Right renal cortex interstitium (tissue), 3 donors: ENCODE results near the gene KLHL18. TPM values are rescaled to one million over a fixed set of nuclear protein-coding genes. Genes with fewer than 3 reads are reported as not detected.
"Not testable (repeated sequence)": the region's sequence is repeated elsewhere in the genome, so short reads cannot be mapped to it uniquely, and the experiment has no call there.

Source experiments
- DNase-seq, 3 donors: peaks; one replicate each; pipeline ENCODE4 v3.0.0-alpha.2; 2013; ENCODE audit warnings: low read depth in 3 of 3, low spot score in 2 of 3
- polyA plus RNA-seq, 3 donors: library from polyadenylated mRNA; unstranded; fragments of 120-200 nt; gene quantifications; one replicate each; pipeline ENCODE4 v1.2.1, GENCODE V29; 2013; ENCODE audit not compliant: insufficient read length in 3 of 3

KLHL18 gene
- polyA plus RNA-seq, 3 donors: 12.1 to 12.5 (median 12.2) TPM

DNA sequence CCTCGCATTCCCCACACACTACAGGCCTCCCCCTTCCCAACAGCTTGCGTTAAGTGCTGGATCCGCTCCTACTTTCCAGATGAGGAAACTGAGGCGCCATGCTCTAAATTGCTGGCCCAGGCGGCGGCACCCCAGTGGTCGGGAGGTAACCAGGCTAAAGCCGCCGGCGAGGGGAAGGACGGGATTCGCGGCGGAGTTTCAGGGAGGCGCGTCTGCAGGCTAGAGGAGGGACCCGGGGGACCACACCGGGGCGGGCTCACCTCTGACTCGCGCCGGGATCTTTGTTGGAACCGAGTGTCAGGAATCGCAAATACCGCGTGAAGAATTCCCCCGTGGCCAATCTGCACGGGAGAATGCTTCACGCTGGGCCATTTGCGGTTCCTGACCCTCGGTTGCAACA lies 73.5 kb downstream of the KLHL18 start:
- no peak for DNase-seq

DNA sequence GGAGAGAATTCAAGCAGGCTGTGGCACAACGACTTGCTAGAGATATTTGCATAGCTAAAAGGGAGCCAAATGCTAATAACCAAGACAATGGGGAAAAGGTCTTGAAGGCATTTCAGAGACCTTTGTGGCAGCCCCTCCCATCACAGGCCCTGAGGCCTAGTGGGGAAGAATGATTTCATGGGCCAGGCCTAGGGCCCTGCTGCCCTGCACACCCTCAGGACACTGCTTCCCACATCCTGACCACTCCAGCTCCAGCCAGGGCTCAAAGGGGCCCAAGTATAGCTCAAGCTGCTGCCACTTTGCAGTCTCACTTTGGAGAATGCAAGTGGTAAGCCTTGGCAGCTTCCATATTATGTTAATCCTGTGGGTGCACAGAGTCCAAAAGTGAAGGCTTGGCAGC lies 76.6 kb downstream of the KLHL18 start:
- no peak for DNase-seq

DNA sequence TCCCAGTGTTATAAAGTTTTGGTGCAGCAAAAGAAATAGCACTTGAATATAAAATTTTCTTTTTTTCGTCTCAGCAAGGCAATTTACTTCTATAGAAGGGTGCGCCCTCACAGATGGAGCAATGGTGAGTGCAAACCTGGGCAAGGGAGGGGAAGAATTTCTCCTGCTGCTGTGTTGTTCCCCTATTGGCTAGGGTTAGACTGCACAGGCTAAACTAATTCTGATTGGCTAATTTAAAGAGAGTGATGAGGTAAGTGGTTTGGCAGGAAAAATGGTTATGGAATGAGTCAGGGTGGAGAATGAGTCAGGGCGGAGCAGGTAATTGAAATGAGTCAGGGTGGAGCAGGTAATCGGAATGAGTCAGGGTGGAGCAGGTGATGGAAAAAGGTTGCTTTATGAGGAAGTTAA lies 77.4 kb downstream of the KLHL18 start:
- not testable (repeated sequence) for DNase-seq

DNA sequence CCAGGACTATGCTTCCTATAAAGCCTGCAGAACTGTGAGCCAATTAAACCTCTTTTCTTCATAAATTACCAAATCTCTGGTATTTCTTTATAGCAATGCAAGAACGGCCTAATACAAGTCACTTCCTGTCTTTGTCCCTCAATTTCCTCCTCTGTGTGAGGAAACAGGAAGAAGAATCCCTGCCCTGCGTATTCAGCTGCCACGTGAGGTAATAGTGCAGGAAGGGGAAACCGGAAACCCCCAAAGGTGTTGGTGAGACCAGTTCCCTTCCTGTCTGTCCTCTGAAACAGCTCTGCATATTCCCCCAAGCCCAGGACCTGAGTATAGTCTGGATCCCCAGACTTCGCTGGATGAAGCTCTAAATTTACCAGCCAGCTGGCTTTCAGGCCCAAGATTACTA lies 80.0 kb downstream of the KLHL18 start:
- DNase-seq: no peak

DNA sequence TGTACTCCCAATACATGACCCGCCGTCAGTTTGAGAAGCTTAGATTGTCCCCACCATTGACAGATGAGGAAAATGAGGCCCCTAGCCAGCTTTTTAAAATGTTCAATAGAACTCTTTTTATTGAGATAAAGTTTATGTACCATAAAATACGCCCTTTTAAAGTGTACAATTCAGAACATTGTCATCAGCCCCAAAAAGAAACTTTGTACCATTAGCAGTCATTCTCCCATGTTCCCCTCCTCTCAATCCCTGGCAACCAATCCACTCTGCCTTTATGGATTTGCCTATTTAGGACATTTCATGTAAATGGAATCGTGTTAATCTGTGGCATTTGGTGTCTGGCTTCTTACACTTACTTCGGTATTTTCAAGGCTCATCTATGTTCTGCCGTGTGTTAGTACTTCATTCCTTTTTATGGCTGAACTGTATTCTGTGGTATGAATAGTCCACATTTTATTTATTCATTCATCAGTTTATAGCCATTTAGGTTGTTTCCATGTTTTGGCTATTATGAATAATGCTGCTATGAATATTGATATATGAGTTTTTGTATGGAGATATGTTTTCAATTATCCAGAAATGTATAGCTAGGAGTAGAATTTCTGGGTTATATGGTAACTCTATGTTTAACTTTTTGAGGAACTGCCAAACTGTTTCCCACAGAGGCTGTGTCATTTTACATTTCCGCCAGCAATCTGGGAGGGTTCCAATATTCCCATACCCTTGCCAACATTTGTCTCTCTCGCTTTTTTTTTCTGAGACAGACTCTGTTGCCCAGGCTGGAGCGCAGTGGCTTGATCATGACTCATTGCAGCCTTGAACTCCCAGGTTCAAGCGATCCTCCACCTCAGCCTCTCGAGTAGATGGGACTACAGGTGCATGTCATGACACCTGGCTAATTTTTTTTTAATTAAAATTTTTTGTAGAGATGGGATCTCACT lies 82.7 kb downstream of the KLHL18 start:
- no peak for DNase-seq

DNA sequence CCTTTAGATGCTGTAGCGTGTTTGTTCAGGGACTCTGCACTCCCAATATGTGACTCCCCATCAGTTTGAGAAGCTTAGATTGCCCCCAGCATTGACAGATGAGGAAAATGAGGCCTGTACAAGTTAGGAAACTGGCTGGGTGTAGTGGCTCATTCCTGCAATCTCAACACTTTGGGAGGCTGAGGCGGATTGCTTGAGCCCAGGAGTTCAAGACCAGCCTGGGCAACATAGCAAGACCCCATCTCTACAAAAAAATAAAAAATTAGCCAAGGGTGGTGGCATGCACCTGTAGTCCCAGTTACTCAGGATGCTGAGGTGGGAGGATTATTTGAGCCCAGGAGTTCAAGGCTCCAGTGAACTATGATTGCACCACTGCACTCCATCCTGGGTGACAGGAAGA lies 84.1 kb downstream of the KLHL18 start:
- DNase-seq: no peak

DNA sequence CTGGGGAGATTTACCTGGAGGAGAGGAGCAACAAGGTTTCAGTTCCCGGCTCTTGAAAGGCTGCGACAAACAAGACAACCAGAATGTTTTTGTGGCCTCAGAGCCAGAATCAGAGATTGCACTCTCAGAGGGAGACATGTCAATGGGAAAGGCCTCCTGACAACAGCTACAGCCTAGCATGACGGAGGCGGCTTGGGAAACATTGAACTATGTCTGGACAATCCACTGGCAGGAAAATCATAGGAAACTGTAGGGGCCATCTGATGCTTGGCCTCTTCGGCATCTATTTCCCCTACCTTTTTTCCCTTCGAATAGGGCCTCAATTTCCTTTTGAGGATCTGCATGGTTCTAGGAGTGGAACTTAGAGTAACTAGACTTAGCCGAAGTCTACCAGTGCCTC lies 84.9 kb downstream of the KLHL18 start:
- no peak for DNase-seq

DNA sequence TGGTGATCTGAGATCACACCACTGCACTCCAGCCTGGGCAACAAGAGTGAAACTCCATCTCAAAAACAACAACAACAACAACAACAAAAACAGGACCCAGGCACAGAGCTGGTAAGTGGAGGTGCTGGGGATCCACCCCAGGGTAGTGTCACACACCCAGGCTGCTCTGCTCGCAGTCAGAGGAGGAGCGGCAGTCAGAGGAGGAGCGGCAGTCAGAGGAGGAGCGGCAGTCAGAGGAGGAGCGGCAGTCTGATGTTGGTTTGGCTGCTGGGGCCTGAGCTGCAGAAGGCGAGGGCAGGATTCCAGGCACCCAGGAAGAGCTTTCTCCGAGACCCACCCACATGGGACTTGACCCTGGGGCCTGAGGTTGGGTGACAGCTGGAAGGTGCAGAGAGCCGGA lies 87.3 kb downstream of the KLHL18 start:
- DNase-seq: not testable (repeated sequence)

DNA sequence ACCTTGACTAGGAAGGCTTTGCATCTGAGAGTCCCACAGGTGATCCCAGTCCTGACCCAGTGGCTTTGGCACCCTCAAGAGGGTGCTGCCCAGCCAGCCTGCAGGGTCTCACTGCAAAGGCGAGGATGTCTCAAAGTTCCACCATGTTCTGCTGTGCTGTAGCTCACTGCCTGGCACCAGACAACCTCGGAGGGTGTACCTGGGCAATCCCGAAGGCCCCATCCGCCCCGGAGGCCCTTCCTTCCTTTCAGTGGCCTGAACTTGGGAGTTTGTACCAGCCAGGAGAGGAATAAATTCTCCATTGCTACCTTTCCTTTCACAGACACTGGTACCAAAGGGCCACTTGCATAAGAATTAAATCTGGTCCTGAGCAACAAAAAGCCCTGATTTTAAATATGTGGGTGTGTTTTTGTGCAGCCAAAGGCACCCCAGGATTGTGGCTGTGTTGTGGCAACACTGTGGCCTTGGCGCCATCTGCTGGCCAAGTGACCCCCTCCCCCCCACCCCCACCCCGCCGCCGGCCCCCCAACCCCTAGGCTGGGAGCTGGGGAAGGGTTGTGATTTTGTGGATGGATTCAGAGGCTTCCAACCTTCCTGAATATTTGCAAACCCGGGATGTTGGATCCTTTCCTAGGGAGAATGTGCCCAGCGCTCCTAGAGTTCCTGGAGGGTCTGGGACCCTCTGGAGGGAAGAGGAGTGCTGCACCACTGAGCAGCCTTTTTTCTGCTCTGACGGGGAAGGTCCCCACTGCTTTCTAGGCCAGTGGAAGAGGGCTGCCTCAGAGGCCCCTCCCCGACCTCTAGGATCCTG lies 88.3 kb downstream of the KLHL18 start:
- DNase-seq: no peak

DNA sequence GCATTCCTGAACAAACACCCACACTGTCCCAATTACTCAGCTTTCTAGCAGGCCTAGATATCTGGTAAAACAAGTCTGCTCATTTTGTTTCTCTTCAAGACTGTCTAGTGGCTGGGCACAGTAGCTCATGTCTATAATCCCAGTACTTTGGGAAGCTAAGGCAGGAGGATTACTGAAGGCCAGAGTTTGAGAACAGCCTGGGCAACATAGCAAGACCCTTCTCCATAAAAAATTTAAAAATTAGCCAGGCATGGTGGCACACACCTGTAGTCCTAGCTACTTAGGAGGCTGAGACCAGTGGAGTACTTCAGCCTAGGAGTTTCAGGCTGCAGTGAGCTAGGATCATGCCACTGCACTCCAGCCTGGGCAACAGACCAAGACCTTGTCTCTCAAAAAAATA lies 91.8 kb downstream of the KLHL18 start:
- no peak for DNase-seq

DNA sequence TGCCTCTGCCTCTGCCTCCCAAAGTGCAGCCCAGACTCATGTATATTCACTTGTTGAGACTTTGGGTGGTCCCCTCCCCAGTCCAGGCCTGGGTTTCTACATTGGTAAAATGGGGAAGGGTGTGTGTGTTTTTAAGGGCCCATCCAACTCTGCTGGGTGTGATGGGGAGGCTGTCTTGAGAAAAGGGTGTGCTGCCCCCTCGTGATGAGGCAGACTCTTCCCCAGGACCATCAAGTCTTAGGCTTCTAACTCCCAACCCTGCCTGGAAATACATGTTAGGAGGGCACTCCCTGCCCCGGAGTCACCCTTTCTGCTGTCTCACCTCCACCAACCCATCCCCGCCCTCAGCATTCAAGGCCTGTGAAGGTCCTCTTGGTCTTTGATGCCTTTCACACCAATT lies 93.6 kb downstream of the KLHL18 start:
- DNase-seq: no peak

DNA sequence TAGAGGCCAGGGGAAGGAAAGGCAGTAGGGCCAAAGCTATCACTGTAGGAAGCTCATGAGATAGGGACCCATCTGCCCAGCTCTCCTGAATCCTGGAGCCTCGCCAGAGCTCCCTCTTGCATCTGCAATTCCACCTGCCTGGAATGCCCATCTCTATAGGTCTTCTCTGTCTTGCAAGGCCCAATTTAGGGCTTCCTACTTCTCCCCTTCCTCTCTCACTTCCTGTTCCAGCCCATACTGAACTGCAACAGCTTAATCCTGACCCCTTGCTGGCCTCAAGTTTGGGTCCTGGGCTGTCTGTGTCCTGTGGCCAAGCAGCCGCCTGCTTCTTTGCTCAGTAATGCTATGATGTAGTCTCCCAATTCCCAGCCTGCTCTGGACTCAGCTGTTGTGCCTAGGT lies 94.4 kb downstream of the KLHL18 start:
- no peak for DNase-seq

DNA sequence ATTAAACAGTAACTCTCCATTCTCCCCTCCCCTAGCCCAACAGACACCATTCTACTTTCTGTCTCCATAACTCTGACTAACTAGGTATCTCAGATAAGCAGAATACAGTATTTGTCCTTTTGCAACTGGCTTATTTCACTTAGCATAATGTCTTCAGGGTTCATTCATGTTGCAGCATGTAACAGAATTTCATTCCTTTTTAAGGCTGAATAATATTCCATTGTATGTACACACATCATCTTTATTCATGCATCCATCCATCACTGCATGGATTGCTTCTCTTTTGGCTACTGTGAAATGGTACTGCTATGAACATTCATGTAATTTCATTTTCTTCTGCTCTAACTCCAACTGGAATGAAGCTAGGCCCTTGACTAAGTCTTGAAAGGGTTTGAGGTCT lies 96.1 kb downstream of the KLHL18 start:
- DNase-seq: no peak

DNA sequence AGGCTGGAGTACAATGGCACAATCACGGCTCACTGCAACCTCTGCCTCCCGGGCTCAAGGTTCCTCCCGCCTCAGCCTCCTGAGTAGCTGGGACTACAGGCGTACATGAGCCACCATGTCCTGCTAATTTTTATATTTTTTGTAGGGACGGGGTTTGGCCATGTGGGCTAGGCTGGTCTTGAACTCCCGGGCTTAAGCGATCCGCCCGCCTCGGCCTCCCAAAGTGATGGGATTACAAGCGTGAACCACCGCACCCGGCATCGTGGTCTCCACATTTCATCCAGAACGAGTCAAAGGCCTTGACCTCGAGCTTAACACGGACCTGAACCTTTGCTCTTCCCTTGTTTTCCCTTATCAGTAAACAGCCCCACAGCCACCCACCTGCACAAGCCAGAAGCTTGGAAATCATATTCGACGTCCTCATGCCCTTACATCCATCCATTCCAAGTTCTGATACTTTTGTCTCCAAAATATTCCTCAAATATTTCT lies 96.7 kb downstream of the KLHL18 start:
- DNase-seq: no peak

DNA sequence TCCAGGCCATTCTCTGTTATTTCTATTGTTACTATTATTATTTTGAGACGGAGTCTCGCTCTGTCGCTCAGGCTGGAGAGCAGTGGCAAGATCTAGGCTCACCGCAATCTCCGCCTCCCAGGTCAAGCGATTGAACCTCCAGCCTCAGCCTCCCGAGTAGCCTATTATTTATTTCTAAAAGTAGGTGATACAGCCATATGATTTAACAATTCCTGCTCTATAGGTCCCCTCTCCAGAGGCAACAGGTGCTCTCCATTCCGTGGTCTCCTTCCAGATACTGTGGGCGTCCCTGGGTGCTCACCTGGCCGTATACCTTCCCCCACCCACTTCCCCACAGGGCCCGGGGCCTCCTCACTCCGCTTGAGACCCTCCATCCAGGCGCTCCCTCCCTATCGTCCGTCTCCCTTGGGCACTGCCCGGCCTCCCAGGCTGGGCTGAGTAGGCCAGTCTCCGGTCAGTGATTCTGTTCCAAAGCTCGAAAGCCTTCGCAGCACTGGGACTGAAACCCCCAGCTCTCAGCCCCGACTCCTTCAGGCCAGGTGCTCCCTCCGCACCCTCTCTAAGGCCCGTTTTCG lies 97.4 kb downstream of the KLHL18 start:
- DNase-seq: no peak

DNA sequence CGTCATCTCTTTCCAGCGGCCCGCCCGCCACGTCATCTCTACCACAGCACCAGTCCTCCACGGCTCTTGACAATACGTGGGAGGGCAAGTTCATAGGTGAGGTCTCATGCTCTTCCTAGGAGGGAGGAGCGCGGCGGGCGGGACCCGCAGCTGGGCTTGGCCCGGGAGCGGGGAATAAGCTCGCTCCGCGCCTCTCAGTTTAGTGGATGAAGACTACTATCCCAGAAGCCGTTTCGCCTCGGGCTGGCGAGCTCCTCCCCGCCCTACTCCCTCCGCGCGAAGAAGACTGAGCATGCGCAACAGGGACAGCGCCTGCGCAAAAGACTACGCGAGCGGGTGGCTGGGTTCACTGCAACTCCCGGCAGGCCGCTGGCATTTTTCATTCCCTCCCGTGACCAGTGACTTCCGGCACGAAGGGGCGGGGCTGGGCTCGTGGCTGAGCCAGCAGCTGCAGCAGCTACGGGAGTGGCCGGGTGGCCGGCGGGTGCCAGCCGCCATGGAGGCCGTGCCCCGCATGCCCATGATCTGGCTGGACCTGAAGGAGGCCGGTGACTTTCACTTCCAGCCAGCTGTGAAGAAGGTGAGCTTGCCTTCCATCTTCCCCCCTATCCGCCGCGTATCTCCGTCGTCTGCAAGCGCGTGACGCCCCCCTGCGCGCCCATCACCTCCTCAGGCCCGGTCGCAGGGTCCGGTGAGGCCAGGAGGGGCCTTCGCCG lies 98.0 kb downstream of the KLHL18 start, which contains the start of gene PTPN23:
TSS of gene PTPN23 (plus strand) at position 421 of the 716 bp plus-strand sequence. CDS start at position 497, 76 bp downstream.
- DNase-seq: peak; percentile 98 to 99 (median 98)

DNA sequence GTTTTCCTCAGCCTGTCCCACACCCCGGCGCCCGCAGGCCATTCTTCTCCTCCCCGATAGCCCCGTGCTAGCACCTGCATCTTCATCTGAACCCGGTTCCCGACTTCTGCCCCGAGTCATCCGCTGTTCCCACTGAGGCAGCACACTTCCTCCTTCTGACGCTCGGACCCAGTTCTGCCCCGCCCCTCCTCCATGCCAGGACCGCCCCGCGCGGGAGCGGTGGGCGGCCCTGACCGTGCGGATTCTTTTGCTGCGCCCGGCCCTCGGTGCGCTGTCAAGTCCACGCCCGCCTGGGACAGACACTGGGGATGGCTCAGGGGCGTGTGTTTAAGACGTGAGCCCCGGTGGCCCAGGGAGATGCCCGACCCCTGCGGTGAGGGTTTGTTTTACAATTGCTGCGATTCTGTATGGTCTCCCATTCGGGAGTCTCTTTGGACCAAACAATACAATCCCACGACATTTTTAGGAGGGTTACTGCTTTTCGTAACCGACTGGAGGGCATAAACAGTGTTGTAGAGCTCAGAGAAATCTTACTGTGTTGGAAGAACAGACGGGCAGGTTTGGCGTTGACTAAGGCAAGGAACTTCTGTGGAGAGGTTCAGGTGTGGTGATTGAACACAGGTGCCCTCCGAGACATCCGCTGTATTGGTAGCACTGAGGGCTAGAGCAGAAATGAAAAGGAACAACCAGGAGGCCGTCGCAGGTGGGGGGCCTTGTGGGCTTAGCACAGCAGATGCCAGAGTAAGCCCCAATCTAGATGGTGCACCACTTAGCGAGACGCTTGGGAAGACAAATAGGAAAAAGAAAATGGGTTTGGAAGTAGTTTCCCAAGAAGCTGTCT lies 98.8 kb downstream of the KLHL18 start:
- DNase-seq: peak; percentile 62 to 77 (median 65)

DNA sequence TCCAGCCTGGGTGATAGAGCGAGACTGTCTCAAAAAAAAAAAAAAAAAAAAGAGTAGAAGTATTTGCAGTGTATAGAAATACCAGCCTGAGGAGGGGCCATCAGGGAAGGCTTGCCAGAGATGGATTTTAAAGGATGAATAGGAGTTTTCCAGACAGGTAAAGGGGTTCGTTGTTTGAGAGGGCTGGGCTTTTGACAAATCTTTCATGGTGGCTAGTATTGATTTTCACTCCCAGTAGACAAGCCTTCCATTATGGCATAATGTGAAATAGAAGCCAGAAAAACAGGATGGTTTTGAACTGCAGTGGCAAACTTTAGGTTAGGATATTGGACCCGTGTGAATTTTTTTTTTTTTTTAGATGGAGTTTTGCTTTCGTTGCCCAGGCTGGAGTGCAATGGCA lies 101.7 kb downstream of the KLHL18 start:
- no peak for DNase-seq

DNA sequence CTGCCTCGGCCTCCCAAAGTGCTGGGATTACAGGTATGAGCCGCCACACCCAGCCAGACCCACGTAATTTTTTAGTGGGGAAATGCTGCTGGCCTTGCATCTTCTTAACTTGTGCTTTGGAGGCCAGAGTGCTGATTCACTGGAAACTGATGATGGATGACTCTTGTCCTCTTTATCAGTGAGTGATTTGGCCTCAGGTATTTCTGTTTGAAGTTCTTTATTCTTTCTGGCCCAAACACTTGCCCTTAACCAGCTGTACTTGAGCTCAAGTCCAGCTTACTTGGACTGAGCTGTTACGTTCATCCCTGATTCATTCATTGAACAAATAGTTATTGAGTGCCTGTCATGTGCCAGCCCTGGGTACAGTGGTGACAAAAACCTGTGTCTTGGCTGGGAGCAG lies 102.3 kb downstream of the KLHL18 start:
- DNase-seq: no peak

DNA sequence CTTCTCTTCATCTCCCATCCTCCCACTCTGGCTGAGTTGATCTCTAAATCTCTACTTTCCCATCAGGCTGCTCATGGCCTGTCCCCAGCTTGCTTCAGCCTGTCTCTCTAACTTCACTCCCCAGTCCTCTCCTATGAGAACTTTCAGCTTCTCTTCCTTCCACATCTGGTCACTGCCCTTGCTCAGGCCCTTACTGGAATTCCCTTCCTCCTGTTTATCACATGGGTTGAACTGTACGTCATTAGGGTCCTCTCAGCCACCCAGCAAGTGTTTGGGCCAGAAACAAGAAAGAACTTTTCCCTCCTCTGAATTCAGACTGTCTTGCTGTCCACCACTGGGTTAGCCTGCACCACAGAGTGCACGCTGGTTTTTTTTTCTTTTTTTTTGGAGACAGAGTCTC lies 103.1 kb downstream of the KLHL18 start:
- no peak for DNase-seq
